IPS-18c (cell line): ENCODE results near the gene MEX3C.
A peak's percentile ranks its signal among the peaks of the same experiment; 100 is the strongest.

ENCODE experiments used
- H3K4me3 ChIP-seq: 2 replicates; pipeline ENCODE4 v1.7.0; 2013; ENCODE audit warnings: low read depth, mild to moderate bottlenecking, low read length, moderate library complexity; ENCODE audit not compliant: insufficient read depth
- H3K9me3 ChIP-seq: one replicate; pipeline ENCODE4 v1.6.1; 2013; ENCODE audit warnings: mild to moderate bottlenecking, low read length, moderate library complexity; ENCODE audit not compliant: control insufficient read depth, insufficient read depth

Gene MEX3C

GRCh38 chr18:51197661-51198424 is at the start of gene MEX3C:
TSS of gene MEX3C (minus strand) at chr18:51197681. CDS start at chr18:51197320, 361 bp downstream.
- H3K9me3 ChIP-seq, result no peaks in the 10 kb centered on the region
- H3K4me3 ChIP-seq, result peak within 1 kb of the TSS; percentile 70

DNA sequence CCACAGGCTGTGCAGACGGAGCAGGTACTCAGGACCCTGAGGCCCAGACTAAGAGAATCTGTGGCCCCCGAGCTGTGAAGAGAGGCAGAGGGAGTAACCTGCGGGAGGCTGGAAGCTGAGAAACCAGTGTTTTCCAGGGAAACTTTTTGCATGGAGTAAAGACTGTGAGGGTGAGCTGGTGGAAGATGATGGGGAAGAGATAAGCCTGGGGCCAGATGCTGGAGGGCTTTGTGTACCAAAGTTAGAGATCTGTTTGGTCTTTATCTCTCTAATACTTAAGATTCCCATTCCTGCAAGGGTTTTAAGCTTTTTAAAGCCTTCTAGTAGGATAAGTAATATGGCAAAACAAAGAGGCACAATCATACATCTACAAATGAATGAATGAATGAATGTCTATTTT is 43.7 kb upstream of the MEX3C start:
- no peaks in the 10 kb centered on the region for H3K9me3 ChIP-seq
- no peak overlapping the region for H3K4me3 ChIP-seq

DNA sequence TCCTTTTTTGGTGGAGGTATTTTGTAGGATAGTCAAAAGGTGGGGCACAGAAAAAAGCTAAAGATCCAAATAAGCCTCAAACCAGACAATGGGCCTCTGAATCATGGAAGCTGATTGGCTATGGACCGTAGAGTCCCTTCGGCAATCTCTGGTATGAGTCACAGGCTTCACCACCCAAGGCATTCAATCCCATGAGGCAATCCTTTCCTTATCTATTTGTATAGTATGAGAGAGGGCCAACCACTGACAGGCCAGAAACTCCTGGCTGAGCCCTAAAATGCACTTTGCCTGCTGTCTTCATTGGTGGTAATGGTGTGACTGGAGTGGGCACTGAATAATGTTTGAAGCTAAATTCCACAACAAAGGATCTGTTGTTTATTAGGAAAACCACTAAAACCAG is 38.7 kb upstream of the MEX3C start:
- Histone ChIP-seq H3K4me3 (no peak overlapping the region), H3K9me3 (no peaks in the 10 kb centered on the region)

GRCh38 chr18:51235009-51235789 is 37.7 kb upstream of the MEX3C start:
- H3K9me3 ChIP-seq, result no peaks in the 10 kb centered on the region
- H3K4me3 ChIP-seq, result no peak overlapping the region

- no peaks in the 10 kb centered on the region for H3K9me3 ChIP-seq
- H3K4me3 ChIP-seq, result no peak overlapping the region
These were observed 36.9 kb upstream of the MEX3C start for GRCh38 chr18:51234117-51235008.

DNA sequence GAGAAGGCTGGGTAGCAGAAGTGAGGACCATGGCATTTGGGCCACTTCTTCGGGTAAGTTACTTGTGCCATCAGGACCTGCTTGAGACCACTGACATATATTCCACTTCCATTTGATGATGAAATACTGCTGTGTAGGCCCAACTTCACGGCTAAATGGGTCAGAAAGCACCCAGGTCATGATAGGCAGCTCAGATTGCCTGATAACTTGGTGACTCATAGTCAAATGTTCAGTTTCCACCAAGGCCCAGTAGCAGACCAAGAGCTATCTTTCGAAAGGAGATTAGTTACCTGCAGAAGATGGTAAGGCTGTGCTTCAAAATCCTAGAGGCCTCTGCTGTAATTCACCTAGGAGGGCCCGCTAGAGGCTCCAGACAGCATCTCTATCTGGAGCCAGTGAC is 31.8 kb upstream of the MEX3C start:
- H3K9me3 ChIP-seq, result no peaks in the 10 kb centered on the region
- no peak overlapping the region for H3K4me3 ChIP-seq

DNA sequence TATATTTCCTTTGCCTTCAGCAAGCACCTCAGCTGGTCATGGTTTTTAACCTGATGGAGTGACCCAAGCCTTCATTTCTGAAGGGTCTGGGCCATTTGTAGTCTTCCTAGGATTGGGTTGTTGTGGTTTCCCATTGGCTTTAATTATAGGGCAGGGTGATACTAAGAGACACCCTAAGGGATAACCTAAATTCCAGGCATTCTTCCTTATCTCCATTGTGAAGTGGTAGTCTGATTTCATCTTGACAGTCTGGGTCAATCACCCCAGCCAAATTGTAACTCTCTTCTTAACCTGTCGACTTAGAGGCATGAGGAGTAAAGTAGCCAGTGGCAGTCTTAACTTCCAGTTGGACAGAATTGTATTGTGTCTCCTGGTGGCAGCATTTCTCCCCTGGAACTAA is 30.2 kb upstream of the MEX3C start:
- Histone ChIP-seq H3K9me3 (no peaks in the 10 kb centered on the region), H3K4me3 (no peak overlapping the region)

- Histone ChIP-seq H3K4me3 (no peak overlapping the region), H3K9me3 (no peaks in the 10 kb centered on the region)
These were observed 29.3 kb upstream of the MEX3C start for GRCh38 chr18:51226587-51227350.

DNA sequence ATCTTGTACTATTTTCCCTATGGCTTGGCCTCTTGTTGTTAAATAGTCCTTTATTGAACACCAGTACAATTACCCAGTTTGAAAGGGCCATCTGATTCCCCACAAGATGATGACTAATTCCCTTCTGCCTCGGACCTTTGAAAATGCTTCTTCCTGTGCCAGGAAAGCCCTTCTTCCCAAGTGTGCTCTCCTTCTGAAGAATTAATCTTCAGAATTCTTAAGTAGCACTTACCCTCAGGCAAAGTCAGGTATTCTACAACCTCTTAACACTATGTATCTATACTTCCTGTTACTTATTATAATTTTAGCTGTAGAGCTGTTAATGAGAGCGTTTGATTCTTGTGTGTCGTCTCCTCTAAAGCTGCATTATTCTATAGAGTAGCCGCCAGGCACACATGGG is 28.6 kb upstream of the MEX3C start:
- H3K4me3 ChIP-seq, result no peak overlapping the region
- H3K9me3 ChIP-seq, result no peaks in the 10 kb centered on the region

DNA sequence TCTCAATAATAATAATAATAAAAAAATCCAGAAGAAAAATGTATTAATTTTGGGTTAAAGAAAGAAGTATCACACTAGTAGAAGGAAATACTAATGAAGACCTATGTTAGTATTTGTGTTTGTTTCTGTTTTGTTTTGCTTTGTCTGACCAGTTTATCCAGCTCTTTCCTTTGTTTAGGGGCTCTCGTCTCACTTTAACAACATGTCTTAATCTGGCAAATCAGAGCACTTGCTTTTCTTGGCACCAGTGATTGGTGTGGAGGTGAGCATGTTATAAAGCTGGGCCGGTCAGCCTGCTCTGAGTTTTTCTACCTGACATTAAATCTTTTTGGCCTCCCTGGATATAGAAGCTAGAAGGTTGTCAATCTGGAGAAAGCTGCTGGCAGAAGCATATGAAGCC is 15.1 kb upstream of the MEX3C start:
- no peaks in the 10 kb centered on the region for H3K9me3 ChIP-seq
- no peak overlapping the region for H3K4me3 ChIP-seq

DNA sequence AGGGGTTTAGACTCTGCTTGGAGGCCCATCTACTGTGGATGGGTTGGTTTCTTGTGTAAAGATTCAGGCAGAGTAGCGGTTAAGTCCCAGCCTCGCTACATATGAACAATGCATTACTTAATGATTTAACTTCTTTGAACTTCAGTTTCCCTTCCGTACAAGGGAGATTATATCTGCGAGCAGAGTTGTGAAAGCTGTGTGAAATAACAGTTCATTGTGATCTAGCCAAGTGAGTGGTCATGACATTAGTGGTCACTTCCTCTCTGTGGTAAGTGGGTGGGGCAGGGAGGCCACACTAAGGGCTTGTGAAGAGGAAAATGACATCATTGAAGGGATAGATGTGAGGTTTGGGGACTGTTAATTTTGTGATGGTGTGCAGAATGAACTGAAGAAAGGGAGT is 14.1 kb upstream of the MEX3C start:
- H3K9me3 ChIP-seq, result no peaks in the 10 kb centered on the region
- no peak overlapping the region for H3K4me3 ChIP-seq

DNA sequence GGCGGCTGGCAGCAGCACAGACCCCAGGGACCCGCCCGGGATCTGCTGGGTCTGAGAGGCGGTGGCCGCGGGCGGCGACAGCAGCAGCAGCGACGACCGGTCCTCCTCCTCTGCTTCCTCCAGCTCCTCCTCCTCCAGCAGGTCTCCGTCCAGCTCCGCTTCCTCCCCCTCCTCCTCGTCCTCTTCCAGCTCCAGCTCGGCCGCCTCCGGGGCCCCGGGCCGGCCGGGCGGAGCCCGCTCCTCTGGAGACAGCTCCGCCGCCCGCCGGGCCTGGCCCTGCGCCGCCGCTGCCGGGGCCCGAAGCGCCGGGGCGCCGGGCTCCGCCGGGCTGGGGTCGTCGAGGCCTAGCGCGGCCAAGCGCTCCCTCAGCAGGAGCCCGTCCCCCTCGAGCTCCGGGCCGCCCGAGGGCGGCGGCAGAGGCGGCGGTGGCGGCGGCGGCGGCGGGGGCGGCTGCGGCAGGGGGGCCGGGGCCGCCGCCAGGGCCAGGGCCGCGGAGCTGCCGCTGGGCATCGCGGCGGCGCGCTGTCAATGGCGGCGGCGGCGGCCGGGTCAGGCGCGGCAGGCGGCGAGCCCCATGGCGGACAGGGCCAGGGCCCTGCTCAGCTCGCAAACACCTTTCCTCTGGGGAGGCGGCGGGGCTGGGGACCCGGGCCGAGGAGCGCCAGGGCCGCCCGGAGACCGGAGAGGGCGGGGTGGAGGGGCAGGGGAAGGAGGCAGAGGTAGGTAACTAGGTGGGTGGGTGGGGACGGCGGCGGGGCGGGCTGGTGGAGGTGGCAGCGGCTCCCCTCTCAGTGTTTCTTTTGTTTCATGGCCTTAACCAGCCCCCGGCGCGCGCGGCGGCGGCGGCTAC is 445 bp downstream of the MEX3C start:
- Histone ChIP-seq H3K9me3 (no peaks in the 10 kb centered on the region), H3K4me3 (peak overlapping the region; percentile 70)

DNA sequence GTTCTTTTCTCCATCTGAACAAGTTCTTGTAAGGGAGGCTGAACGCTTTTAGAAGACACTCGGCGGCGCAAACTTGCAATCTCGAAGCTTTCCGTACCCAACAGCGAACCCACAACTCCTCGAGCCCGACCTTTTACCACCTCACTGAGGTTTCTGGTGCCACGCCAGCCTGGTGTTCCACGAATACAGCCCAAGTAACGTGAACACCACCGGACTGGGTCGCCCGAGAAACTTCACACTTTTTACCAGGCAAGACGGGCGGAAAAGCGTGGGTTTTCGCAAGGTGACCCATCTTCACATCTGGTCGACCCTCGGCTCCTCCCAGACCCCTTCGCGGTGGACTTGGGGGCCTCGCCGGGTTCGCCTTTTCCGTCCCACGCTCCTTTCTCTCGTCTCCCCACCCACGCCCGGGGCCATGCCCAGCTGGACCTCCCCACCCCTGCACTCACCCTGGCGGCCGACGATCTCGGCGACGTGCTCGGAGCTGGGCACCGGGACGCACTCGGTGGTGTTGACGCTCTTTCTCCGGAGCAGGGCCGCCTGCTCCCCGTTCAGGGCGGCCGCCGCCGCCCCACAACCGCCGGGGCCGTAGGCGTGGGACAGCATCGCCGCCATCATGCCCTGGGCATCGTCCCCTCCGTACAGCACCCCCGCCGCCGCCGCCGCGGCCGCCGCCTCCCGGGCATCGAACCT is 1.2 kb downstream of the MEX3C start:
- no peaks in the 10 kb centered on the region for H3K9me3 ChIP-seq
- H3K4me3 ChIP-seq, result peak overlapping the region; percentile 70

DNA sequence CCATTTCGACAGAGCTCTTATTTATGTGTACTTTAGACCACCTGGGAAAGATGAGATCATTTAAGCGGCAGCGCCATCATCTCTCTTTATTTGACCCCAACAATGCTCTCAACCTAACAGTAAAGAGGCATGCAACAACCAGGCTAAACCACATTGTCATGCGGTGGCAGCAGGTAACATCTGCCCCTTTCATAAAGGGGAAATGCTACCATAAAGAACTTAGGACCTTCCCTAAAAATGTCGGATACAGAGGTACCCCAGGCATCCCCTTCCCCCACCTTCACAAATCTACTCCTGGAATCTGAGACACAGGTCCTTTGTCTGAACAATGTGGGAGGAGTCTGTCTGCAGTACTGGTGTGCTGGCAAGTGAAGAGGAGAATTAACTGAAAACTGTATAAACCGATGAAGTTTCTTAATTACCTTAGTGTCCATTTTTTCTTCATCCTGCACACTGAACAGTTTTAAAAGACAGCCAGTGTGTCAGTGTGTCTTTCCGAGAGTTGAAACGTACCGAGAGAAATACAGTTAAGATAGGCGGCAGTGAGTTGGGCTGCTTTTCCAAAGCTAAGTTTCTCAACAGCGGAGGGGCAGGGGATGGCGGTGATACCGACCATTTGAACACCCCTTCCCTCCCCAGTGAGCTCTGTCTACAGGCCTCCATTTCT is 1.9 kb downstream of the MEX3C start:
- Histone ChIP-seq H3K9me3 (no peaks in the 10 kb centered on the region), H3K4me3 (peak overlapping the region; percentile 70)

- Histone ChIP-seq H3K9me3 (no peaks in the 10 kb centered on the region), H3K4me3 (peak overlapping the region; percentile 70)
These were observed 2.4 kb downstream of the MEX3C start for GRCh38 chr18:51195086-51195450.
